Natural killer cell (primary cell): ENCODE results near the gene TAL1. TPM values are rescaled to one million over a fixed set of nuclear protein-coding genes. Genes with fewer than 3 reads are reported as not detected.
"Not testable (repeated sequence)": the region's sequence is repeated elsewhere in the genome, so short reads cannot be mapped to it uniquely, and the experiment has no call there.

ENCODE experiments used
- ATAC-seq, 3 donors: fragments of 150-1000 bp in 2 of 3; fragments of 200-7000 bp in 1 of 3; cut with Tn5 transposase; 1 replicate in 1 of 3; 2 replicates in 2 of 3; pipeline ENCODE4 v1.10.0; 2021; ENCODE audit warnings: mild to moderate bottlenecking in 2 of 3, moderate library complexity in 2 of 3
- DNase-seq, 2 donors: peaks; one replicate each; pipeline versions ENCODE4 v3.0.0 to v3.0.0-alpha.2; 2013 to 2021; ENCODE audit warnings: mixed read lengths in 1 of 2
- H3K27ac ChIP-seq: one replicate; pipeline ENCODE4 v1.5.1; 2013; ENCODE audit warnings: mild to moderate bottlenecking, low read length
- H3K27me3 ChIP-seq: one replicate; pipeline ENCODE4 v1.6.1; 2013; ENCODE audit warnings: low read length; ENCODE audit not compliant: control insufficient read depth, insufficient read depth
- H3K36me3 ChIP-seq: one replicate; pipeline ENCODE4 v1.6.1; 2013; ENCODE audit warnings: low read length; ENCODE audit not compliant: control insufficient read depth, insufficient read depth
- H3K4me1 ChIP-seq: one replicate; pipeline ENCODE4 v1.6.1; 2013; ENCODE audit warnings: low read length; ENCODE audit not compliant: control insufficient read depth, insufficient read depth
- H3K4me3 ChIP-seq: one replicate; pipeline ENCODE4 v1.5.1; 2013; ENCODE audit warnings: low read length
- H3K9me3 ChIP-seq: one replicate; pipeline ENCODE4 v1.6.1; 2013; ENCODE audit warnings: low read length; ENCODE audit not compliant: control insufficient read depth, insufficient read depth
- H3K27ac Mint-ChIP-seq, 2 donors: one replicate each; pipeline ENCODE4 v1.8.0; 2022; ENCODE audit warnings: mild to moderate bottlenecking in 2 of 2, mixed read lengths in 2 of 2, moderate library complexity in 1 of 2
- H3K27me3 Mint-ChIP-seq, 2 donors: one replicate each; pipeline ENCODE4 v1.8.0; 2022; ENCODE audit warnings: low read depth in 2 of 2, mixed read lengths in 2 of 2
- H3K36me3 Mint-ChIP-seq: one replicate; pipeline ENCODE4 v1.8.0; 2022; ENCODE audit warnings: mixed read lengths
- H3K4me1 Mint-ChIP-seq, 2 donors: one replicate each; pipeline ENCODE4 v1.8.0; 2022; ENCODE audit warnings: mixed read lengths in 2 of 2
- H3K4me3 Mint-ChIP-seq: one replicate; pipeline ENCODE4 v1.8.0; 2022; ENCODE audit warnings: mild to moderate bottlenecking, moderate library complexity, mixed read lengths
- H3K9me3 Mint-ChIP-seq, 2 donors: one replicate each; pipeline ENCODE4 v1.8.0; 2022; ENCODE audit warnings: mixed read lengths in 2 of 2
- CTCF ChIP-seq: fragments of 200-600 bp; IDR thresholded peaks from one replicate; pipeline ENCODE4 v1.8.0; 2022; ENCODE audit warnings: antibody characterized with exemption
- WGBS: methylation state at CpG from one replicate; pipeline ENCODE4 v1.1.7; 2013; ENCODE audit warnings: missing lambda C conversion rate; ENCODE audit not compliant: insufficient coverage; 5-methylcytosine and 5-hydroxymethylcytosine counted together
- intact Hi-C: fragments of 100-400 bp; cut with micrococcal nuclease; formaldehyde crosslinking; loops from one replicate; pipeline ENCODE4 v1.14.2; 2022
- total RNA-seq, 4 donors: library from RNA; stranded (reverse); fragments of 120-200 nt in 1 of 4; gene quantifications; one replicate each; pipeline versions ENCODE4 v1.2.3 to v1.2.4, GENCODE V29; 2013 to 2022

Gene TAL1
- total RNA-seq, 3 donors from 2014 or later (not counting 1 experiment from before 2014, with no cell fraction given): 0.91 to 6.7 (median 3.5) TPM

- no peaks in the 10 kb centered on the region for H3K4me1 Mint-ChIP-seq
- intact Hi-C loops: loop anchor here (10.0 kb wide), 1 partner anchor 237 kb away; the partner anchor contains the start of gene FOXD2
- Histone ChIP-seq H3K27me3 (no peaks in the 10 kb centered on the region), H3K27ac (no peak overlapping the region), H3K9me3 (no peaks in the 10 kb centered on the region), H3K4me3 (no peak overlapping the region), H3K4me1 (no peaks in the 10 kb centered on the region), H3K36me3 (no peaks in the 10 kb centered on the region)
- no peaks in the 10 kb centered on the region for H3K9me3 Mint-ChIP-seq
- no peak overlapping the region for H3K27ac Mint-ChIP-seq
- TF ChIP-seq CTCF: no peak
- no peak overlapping the region for H3K4me3 Mint-ChIP-seq
- WGBS: 87% methylated on average over 4 of the region's 4 CpGs
- ATAC-seq (no peak), DNase-seq (no peak)
- no peaks in the 10 kb centered on the region for H3K36me3 Mint-ChIP-seq
- peaks cover 15 to 20% of the 10 kb centered on the region in 2 donors for H3K27me3 Mint-ChIP-seq
Measured at GRCh38 chr1:47198214-47198613, 33.8 kb downstream of the TAL1 start.

GRCh38 chr1:47196622-47197021 is 35.4 kb downstream of the TAL1 start:
- Histone ChIP-seq H3K9me3 (no peaks in the 10 kb centered on the region), H3K27ac (no peak overlapping the region), H3K36me3 (no peaks in the 10 kb centered on the region), H3K4me1 (peaks cover 4% of the 10 kb centered on the region), H3K4me3 (no peak overlapping the region), H3K27me3 (no peaks in the 10 kb centered on the region)
- Mint-ChIP-seq H3K27me3 (peaks cover 22 to 25% of the 10 kb centered on the region in 2 donors), H3K9me3 (no peaks in the 10 kb centered on the region), H3K36me3 (no peaks in the 10 kb centered on the region), H3K4me3 (no peak overlapping the region), H3K27ac (no peak overlapping the region), H3K4me1 (peaks cover 5% of the 10 kb centered on the region in 2 donors)
- TF ChIP-seq CTCF: no peak
- WGBS: 69% methylated on average over 3 of the region's 3 CpGs
- intact Hi-C loops: loop anchor here (10.0 kb wide), 1 partner anchor 238 kb away; the partner anchor contains the start of gene FOXD2
- no peak for DNase-seq
- no peak for ATAC-seq

- not testable (repeated sequence) for H3K4me3 Mint-ChIP-seq, DNase-seq, H3K4me1 ChIP-seq
Measured at GRCh38 chr1:47195981-47196380, 36.0 kb downstream of the TAL1 start.

GRCh38 chr1:47194311-47194710 is 37.7 kb downstream of the TAL1 start:
- no peak for DNase-seq
- no peak overlapping the region for H3K27ac Mint-ChIP-seq
- no peaks in the 10 kb centered on the region for H3K36me3 ChIP-seq
- peaks cover 5% of the 10 kb centered on the region in 2 donors for H3K4me1 Mint-ChIP-seq
- no peak for ATAC-seq
- no peak overlapping the region for H3K27ac ChIP-seq
- H3K4me3 ChIP-seq: no peak overlapping the region
- H3K36me3 Mint-ChIP-seq: no peaks in the 10 kb centered on the region
- H3K9me3 ChIP-seq: no peaks in the 10 kb centered on the region
- H3K27me3 Mint-ChIP-seq: peaks cover 23% of the 10 kb centered on the region in 2 donors
- peaks cover 4% of the 10 kb centered on the region for H3K4me1 ChIP-seq
- intact Hi-C loops: loop anchor here (10.0 kb wide), 1 partner anchor 240 kb away; the partner anchor contains the start of gene FOXD2
- TF ChIP-seq CTCF: no peak
- H3K4me3 Mint-ChIP-seq: no peak overlapping the region
- no peaks in the 10 kb centered on the region for H3K9me3 Mint-ChIP-seq
- no peaks in the 10 kb centered on the region for H3K27me3 ChIP-seq

More at GRCh38 chr1:47195981-47196380, 36.0 kb downstream of the TAL1 start:
- H3K4me3 ChIP-seq, H3K36me3 Mint-ChIP-seq, H3K9me3 ChIP-seq, ATAC-seq, H3K27me3 ChIP-seq, H3K9me3 Mint-ChIP-seq, H3K36me3 ChIP-seq, H3K4me1 Mint-ChIP-seq, H3K27ac Mint-ChIP-seq, H3K27ac ChIP-seq: not testable (repeated sequence)
- 91% methylated on average over 6 of the region's 9 CpGs for WGBS
- intact Hi-C loops: loop anchor here (10.0 kb wide), 1 partner anchor 239 kb away; the partner anchor contains the start of gene FOXD2
- peaks cover 23 to 25% of the 10 kb centered on the region in 2 donors for H3K27me3 Mint-ChIP-seq

GRCh38 chr1:47193496-47193895 is 38.5 kb downstream of the TAL1 start:
- not testable (repeated sequence) for H3K27ac ChIP-seq, H3K4me3 Mint-ChIP-seq, H3K36me3 ChIP-seq, H3K4me3 ChIP-seq, H3K4me1 Mint-ChIP-seq, H3K27ac Mint-ChIP-seq, ATAC-seq, H3K27me3 ChIP-seq, H3K4me1 ChIP-seq, H3K9me3 ChIP-seq, H3K9me3 Mint-ChIP-seq, H3K36me3 Mint-ChIP-seq
- H3K27me3 Mint-ChIP-seq: peaks cover 15 to 19% of the 10 kb centered on the region in 2 donors
- DNase-seq: peak in 1 of 2 donors; percentile 10
- intact Hi-C loops: loop anchor here (1.0 to 10.0 kb wide), 2 partner anchors 241 to 517 kb away; partner anchors contain the start of gene FOXD2
- WGBS: 92% methylated on average over 10 of the region's 10 CpGs
